NCI-H345 treated with DMSO at 0.1 percent for 48 hours (cell line): Measurements from ENCODE around the gene SMAD1.
"Not testable (repeated sequence)": the region's sequence is repeated elsewhere in the genome, so short reads cannot be mapped to it uniquely, and the experiment has no call there.

Experiments used
- DNase-seq: peaks from one replicate; lab custom pipeline; 2025; ENCODE audit not compliant: unreplicated experiment; lab: John Stamatoyannopoulos, UW

SMAD1 gene

DNA sequence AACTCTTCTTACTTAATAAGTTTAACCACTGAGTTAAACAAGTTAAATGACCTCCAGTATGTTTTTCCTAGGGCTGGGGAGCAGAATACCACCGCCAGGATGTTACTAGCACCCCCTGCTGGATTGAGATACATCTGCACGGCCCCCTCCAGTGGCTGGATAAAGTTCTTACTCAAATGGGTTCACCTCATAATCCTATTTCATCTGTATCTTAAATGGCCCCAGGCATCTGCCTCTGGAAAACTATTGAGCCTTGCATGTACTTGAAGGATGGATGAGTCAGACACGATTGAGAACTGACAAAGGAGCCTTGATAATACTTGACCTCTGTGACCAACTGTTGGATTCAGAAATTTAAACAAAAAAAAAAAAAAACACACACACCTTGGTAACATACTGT, 76.1 kb downstream of the SMAD1 start:
- DNase-seq: no peak

GRCh38 chr4:145563293-145563985, 81.8 kb downstream of the SMAD1 start:
- no peak for DNase-seq

DNA sequence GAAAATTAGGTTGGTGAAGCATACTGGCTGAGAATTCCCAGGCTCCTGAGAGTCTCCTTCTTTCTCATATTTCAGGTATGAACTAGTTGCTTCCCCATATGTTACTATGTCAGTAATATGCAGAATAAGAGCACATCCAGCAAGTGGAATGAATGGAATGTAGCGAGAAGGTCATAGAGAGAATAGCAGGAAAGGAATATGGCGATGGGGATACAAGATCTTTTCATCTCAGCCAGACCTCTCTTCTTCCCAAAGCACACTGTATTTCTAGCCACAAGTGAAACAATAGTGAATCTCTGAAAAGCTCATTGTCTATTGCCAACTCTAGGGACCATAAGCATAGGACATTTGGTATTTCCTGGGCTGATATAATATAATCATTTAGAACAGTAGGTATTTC, 82.9 kb downstream of the SMAD1 start:
- no peak for DNase-seq

- DNase-seq: no peak
These were observed 83.7 kb downstream of the SMAD1 start for GRCh38 chr4:145565328-145565727.

- no peak for DNase-seq
These were observed 84.5 kb downstream of the SMAD1 start for GRCh38 chr4:145566086-145566708.

DNA sequence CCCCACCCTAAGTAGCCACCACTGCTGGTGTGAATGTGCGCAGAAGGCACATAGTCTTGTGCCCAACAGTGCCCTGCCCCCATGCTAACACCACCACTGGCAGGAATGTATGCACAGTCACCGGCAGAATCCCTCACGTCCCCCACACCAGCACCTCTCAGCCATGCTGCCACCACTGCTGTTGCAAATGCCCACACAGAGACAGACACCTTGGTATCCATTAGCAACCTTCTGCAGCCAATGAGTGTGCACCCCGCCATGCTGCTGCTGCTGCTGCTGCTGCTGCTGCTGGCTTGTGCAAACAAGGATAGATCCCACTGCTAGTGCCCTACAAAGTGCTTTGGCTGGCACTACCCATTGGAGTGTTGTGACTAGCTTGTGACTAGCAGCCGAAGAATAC, 85.1 kb downstream of the SMAD1 start:
- no peak for DNase-seq

DNA sequence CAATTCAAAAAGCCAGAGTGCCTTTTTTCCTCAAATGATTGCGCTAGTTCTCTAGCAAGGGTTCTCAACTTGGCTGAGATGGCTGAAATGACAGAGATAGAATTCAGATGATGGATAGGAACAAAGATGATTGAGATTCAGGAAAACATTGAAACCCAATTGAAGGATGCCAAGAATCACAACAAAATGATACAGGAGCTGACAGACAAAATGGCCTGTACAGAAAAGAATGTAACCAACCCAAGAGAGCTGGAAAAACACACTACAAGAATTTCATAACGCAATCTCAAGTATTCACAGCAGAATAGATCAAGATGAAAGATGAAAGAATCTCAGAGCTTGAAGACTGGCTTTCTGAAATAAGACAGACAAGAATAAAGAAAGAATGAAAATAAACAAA, 85.9 kb downstream of the SMAD1 start:
- DNase-seq: no peak

GRCh38 chr4:145574546-145574945, 92.9 kb downstream of the SMAD1 start:
- not testable (repeated sequence) for DNase-seq

DNA sequence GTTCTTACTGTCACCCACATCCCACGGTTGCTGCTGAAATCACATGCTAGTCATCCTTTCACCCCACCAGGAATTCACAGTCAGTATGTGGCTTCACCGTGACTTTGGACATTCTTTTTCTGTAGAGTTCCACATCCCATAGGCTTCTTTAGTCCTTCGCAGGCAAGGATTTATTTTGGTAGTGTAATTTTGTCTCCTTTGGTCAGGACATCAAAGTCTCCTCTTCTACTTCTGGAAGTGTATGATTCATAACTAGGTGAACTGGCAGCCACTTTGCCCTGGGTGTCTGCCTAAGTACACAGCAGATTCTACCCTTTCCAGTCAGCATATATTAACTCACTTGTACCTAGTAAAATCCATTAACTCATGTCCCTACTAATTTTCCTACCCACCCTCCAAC, 99.3 kb downstream of the SMAD1 start:
- DNase-seq: no peak

GRCh38 chr4:145583191-145584055, 101.8 kb downstream of the SMAD1 start:
- DNase-seq: no peak

DNA sequence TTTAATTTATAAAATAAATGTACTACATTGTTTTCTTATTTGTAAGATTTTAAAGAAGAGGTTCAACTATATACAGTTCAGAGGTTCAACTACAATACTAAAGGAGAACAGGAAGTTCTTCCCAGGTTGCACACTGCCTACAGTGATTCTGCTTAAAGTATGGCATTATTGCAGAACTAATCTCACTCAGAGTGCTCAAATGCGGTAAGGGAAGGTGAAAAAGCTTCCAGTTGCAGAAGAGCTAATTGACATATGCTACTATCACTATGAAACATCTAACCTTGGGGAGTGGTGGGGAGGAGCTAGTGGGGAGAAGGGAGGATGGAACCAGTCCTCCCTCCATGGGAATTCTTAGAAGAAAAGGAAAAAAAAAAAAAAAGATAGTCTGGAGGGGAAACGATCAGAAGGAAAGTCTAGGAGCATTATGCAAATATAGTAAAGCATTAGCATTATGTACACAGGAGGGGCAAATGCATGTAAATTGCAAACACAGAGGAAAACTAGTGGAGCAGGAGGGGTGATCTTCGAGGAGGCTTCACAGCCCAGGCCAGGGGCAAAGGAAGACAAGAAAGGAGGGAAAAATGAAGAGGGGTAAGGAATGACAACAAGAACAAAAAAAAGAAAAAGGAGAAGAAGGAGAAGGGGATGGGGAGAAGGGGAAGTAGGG, 105.6 kb downstream of the SMAD1 start:
- no peak for DNase-seq

- DNase-seq: not testable (repeated sequence)
These were observed 107.7 kb downstream of the SMAD1 start for GRCh38 chr4:145589381-145589780.

DNA sequence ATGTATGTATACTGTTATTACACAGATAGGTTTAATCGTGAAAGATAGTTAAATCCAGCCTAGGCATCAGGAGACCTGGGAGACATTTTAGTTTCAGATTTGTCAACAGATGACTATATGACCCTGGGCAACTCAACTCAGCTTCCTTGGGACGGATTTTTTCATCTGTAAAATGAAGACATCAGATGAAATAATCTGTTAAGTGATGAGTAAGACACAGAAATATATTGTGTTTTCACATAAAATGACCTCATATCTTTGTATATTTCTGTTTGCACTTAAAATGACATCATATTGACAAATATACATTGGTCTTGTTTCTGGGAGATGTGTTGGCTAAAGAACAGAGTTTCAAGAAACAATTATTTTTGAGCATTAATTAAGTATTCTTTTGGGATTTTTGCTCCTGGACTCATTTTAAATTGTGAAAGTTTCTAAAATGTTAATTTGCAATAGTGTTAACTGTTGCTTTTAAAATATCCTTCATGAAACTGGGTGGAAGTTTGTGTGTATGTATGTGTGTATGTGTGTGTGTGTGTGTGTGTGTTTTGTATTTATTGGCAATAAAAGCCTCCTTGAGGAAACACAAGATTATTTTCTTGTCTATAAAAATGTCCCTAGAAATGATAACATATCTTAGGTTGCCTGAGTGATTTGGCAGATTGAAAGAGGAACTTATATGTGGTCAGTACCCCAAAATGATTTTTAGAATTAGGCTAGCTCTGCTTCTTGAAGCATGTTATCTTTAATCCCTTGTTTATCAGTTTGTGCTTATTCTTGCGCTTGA, 108.5 kb downstream of the SMAD1 start:
- DNase-seq: no peak

DNA sequence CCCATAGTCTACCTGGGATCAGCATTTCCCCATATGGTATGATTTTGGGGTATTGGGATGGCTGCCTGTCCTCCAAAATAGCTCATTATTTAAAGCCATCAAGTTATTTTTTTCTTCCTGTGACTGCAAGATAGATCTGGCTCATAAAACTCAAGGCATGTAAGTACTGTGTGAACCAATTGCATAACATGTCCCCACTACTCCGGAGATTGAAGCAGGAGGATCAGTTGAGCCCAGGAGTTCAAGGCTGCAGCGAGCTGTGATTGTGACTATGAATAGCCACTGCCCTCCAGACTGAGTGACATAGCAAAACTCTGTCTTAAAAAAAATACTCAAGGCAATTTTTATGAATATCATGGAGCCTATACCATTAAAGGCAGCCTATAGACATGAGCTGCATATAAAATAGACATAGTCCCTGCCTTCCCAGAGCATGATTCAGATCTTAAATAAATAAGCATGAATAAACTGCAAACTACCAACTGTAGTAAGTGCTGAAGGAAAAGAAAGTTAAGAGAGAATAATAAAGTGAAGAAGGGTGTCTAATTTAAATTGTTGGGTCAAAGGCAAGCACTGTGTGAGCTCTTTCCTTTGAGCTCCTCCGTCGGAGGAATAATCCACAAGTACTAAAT, 120.6 kb downstream of the SMAD1 start:
- DNase-seq: no peak

DNA sequence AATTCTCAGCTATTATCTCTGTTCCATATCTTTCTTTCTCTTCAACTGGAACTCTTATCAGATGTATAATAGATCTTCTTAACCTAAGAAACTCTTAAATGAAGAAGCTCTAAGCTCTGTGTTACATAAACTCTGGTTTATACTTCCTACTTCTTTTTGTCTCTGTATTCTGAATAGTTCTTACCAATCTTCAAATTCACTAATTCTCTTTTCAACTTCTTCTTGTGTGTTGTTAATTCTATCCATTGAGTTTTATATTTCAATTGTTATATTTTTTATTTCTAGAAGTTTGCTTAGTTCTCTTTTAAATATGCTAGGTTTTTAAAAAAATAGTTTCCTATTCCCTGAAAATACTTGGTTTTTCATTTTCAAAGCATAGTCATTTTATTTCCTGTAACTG, 124.3 kb downstream of the SMAD1 start:
- DNase-seq: no peak
